EH (cell line): Measurements from ENCODE around the gene NIPAL4.
"Not testable (repeated sequence)": the region's sequence is repeated elsewhere in the genome, so short reads cannot be mapped to it uniquely, and the experiment has no call there.

Experiments used
- DNase-seq: peaks from one replicate; pipeline ENCODE4 v3.0.0-alpha.2; 2015; ENCODE audit warnings: low read depth

The NIPAL4 gene

GRCh38 chr5:157459715-157460599 is at the start of gene NIPAL4:
NIPAL4 (plus strand) TSS chr5:157460213; CDS start chr5:157460321, 108 bp downstream.
- DNase-seq, result peak; percentile 50

DNA sequence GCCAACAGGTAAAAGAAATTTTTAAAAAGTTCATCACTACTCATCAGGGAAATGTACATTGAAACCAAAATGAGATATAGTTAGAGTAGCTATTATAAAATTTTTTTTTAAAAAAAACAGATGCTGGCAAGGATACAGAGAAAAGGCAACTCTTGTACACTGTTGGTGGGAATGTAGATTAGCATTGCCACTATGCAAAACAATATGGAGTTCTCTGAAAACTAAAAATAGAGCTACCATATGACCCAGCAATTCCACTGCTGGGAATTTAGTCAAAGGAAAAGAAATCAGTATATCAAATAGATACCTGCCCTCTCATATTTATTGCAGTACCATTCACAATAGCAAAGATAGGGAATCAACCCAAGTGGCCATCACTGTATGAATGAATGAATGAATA is 44.2 kb upstream of the NIPAL4 start:
- no peak for DNase-seq

DNA sequence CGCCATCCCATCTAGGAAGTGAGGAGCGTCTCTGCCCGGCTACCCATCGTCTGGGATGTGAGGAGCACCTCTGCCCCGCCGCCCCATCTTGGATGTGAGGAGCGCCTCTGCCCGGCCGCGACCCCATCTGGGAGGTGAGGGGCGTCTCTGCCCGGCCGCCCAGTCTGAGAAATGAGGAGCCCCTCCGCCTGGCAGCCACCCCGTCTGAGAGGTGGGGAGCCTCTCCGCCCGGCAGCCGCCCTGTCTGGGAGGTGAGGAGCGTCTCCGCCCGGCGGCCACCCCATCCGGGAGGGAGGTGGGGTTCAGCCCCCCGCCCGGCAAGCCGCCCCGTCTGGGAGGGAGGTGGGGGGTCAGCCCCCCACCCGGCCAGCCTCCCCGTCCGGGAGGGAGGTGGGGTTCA is 40.5 kb upstream of the NIPAL4 start:
- not testable (repeated sequence) for DNase-seq

- DNase-seq, result not testable (repeated sequence)
Observed at GRCh38 chr5:157429920-157430319, 30.1 kb upstream of the NIPAL4 start.

- peak; percentile 82 for DNase-seq
Observed at GRCh38 chr5:157431544-157432200, 28.3 kb upstream of the NIPAL4 start.

GRCh38 chr5:157434096-157434495 is 25.9 kb upstream of the NIPAL4 start:
- no peak for DNase-seq

- DNase-seq, result peak; percentile 49
Observed at GRCh38 chr5:157443041-157443549, 16.9 kb upstream of the NIPAL4 start.

DNA sequence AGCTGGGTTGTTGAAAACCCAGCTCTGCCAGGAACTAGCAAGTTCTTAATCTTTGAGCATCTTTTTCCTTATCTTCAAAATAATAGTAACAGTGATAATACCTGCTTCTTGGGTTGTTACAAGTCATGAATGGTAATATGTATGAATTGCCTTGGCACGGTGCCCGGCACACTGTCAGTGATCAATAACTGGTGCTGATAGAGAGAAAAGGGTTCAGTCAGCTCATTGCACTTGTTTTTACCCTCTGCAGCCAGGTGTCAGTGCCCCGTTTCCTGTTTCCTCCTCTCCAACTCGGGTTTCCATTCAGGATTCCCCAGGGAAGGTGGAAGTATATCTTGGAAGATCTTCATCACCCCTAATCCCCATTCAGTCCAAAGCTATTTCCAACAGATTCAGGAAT is 15.8 kb upstream of the NIPAL4 start:
- DNase-seq, result no peak

GRCh38 chr5:157445745-157446411 is 14.1 kb upstream of the NIPAL4 start:
- no peak for DNase-seq

- DNase-seq, result no peak
Observed at GRCh38 chr5:157446412-157446935, 13.5 kb upstream of the NIPAL4 start.

DNA sequence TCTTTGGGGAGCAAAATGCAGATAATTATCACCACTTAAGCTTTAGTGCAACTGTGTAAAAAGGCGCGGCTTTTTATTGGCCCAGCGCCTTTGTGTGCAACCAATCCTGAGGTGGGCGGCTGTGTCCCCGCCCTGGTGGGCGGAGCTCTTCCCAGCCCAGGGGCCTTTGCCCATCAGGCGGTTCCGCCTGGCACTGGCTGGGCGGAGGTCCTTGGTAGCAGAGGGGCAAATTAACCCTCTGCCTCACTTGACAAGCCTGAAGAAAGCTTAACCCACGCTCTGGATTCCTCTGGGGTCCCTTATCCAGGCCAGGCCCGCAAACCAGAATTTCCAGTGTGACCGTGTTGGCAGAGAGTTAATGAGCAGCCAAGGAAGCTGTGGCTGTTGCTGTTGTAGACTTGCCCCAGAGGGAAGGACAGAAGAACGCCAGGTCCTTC is 12.8 kb upstream of the NIPAL4 start:
- DNase-seq, result no peak

DNA sequence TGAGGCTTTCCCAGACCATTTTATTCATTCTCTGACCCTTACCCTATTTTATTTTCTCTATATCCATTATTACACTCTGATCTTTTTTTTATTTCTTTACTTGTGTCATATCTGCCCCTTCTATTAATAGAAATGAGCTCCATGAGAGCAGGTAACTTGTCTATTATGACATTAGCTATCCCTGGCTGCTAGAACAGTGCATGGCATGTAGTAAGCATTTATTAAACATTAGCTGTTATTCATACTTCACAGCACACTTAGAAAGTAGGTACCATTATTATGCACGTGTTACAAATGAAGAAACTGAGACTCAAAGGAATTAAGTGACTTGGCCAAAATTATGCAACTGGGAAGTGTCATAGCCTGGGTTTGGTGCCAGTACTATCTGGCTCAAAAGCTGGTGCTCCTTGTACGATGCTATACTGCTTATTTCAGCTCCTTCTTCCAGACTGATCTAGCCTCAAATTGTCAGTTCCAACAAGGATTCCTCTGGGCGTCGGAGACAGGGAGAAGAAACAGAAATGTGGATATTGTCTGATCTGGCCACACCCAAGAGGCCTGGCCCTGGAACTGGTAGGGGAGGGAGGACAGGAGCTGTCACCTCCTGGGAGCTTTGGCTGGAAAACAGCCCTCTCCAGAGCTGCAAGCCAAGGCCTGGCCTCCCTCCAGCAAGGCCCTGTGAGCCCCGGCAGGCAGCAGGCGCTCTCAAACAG is 10.8 kb upstream of the NIPAL4 start:
- peak; percentile 26 for DNase-seq

- DNase-seq, result no peak
Observed at GRCh38 chr5:157450024-157450423, 10.0 kb upstream of the NIPAL4 start.

GRCh38 chr5:157451806-157452205 is 8.2 kb upstream of the NIPAL4 start:
- DNase-seq, result peak; percentile 9

GRCh38 chr5:157454273-157454672 is 5.7 kb upstream of the NIPAL4 start:
- no peak for DNase-seq

DNA sequence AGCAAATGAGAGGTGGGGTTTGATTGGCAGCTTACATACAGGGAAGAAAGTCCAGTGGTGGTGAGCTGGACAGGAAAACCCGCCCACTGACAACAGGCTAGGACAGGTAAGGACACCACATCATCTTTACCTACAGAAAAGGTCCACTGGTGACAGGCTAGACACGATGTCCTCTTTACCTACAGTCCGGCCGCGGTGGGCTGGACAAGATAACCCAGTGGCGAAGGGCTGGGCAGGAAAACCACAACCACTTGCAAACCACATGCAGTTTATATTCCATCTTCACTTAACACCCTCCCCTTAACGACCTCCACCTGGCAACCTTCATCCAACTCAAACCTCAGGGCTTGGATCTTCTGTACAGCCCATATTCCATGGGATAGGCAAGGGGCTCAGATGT is 5.0 kb upstream of the NIPAL4 start:
- no peak for DNase-seq

- no peak for DNase-seq
Observed at GRCh38 chr5:157456301-157456700, 3.7 kb upstream of the NIPAL4 start.

- no peak for DNase-seq
Observed at GRCh38 chr5:157457391-157457790, 2.6 kb upstream of the NIPAL4 start.

DNA sequence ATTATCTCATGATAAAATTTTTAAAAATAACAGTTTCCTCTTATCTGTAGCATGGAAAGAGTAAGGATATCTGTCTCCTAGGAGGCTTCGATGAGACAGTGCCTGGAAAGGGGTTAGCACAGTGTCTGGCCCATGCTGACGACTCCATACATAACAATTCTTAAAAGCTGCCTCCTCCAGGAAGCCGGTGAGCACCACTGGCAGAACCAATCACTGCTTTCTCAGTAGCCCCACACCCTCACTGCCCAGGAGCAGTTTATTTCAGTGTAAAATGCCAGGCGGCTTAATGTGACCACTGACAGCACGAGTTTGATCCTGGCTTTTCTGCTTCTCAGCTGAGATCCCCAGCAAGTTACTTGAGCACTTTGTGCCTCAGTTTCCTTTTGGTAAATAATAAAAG is 1.2 kb upstream of the NIPAL4 start:
- DNase-seq, result no peak

GRCh38 chr5:157460921-157461792 is 1.1 kb downstream of the NIPAL4 start:
- DNase-seq, result peak; percentile 27

DNA sequence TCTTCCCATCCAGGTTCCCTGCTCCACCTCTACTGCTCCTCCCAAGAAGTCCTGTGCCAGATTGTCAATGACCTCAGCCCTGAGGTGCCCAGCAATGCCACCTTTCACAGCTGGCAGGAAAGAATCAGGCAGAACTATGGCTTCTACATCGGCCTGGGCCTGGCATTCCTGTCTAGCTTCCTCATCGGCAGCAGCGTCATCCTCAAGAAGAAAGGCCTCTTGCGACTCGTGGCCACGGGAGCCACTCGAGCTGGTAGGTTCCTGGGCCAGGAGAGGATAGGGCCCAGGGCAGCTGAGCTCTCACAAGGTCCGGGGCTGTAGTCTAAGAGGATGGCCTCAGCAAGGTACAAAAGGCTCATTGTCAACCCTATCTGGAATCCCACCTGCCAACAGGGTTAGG is 3.1 kb downstream of the NIPAL4 start:
- peak; percentile 57 for DNase-seq
